MM.1S (cell line): ENCODE data around the gene GEMIN5.
"Not testable (repeated sequence)": the region's sequence is repeated elsewhere in the genome, so short reads cannot be mapped to it uniquely, and the experiment has no call there.

Experiments
- DNase-seq: peaks from one replicate; pipeline ENCODE4 v3.0.0-alpha.2; 2015
- H2AFZ ChIP-seq: fragments of 300-600 bp; sonication (generic); 2 replicates; pipeline ENCODE4 v1.6.0; 2016; ENCODE audit warnings: antibody characterized with exemption, low read length
- H3F3A ChIP-seq: fragments of 300-600 bp; sonication (generic); 2 replicates; pipeline ENCODE4 v1.6.1; 2016; ENCODE audit warnings: mild to moderate bottlenecking, antibody characterized with exemption, low read length, moderate library complexity, mixed read lengths; ENCODE audit not compliant: insufficient read depth
- H3K27ac ChIP-seq: fragments of 300-600 bp; sonication (generic); 2 replicates; pipeline ENCODE4 v1.5.1; 2016; ENCODE audit warnings: mild to moderate bottlenecking, low read length
- H3K27me3 ChIP-seq: fragments of 300-600 bp; sonication (generic); replicated peaks from 2 replicates; pipeline ENCODE4 v1.6.0; 2016; ENCODE audit warnings: low read length; ENCODE audit not compliant: insufficient read depth
- H3K36me3 ChIP-seq: fragments of 300-600 bp; sonication (generic); replicated peaks from 2 replicates; pipeline ENCODE4 v1.6.1; 2016; ENCODE audit warnings: mild to moderate bottlenecking, low read length, mixed read lengths; ENCODE audit not compliant: insufficient read depth
- H3K4me1 ChIP-seq: fragments of 300-600 bp; sonication (generic); 2 replicates; pipeline ENCODE4 v1.6.1; 2016; ENCODE audit warnings: low read length, mixed read lengths
- H3K4me2 ChIP-seq: fragments of 300-600 bp; sonication (generic); 2 replicates; pipeline ENCODE4 v1.6.0; 2016; ENCODE audit warnings: low read depth, low read length
- H3K4me3 ChIP-seq: fragments of 300-600 bp; sonication (generic); 2 replicates; pipeline ENCODE4 v1.5.1; 2016; ENCODE audit warnings: low read length, mixed read lengths
- H3K79me2 ChIP-seq: fragments of 300-600 bp; sonication (generic); 2 replicates; pipeline ENCODE4 v1.6.1; 2016; ENCODE audit warnings: mixed run types, low read length, mixed read lengths
- H3K9ac ChIP-seq: fragments of 300-600 bp; sonication (generic); 2 replicates; pipeline ENCODE4 v1.6.1; 2016; ENCODE audit warnings: low read length, mixed read lengths
- H3K9me2 ChIP-seq: fragments of 300-600 bp; sonication (generic); replicated peaks from 2 replicates; pipeline ENCODE4 v1.6.1; 2016; ENCODE audit warnings: mild to moderate bottlenecking, low read length, mixed read lengths; ENCODE audit not compliant: insufficient read depth
- H3K9me3 ChIP-seq: fragments of 300-600 bp; sonication (generic); replicated peaks from 2 replicates; pipeline ENCODE4 v1.6.1; 2016; ENCODE audit warnings: mild to moderate bottlenecking, low read length, mixed read lengths; ENCODE audit not compliant: insufficient read depth
- H4K20me1 ChIP-seq: fragments of 300-600 bp; sonication (generic); 2 replicates; pipeline ENCODE4 v1.6.1; 2016; ENCODE audit warnings: mild to moderate bottlenecking, low read length, moderate library complexity, mixed read lengths; ENCODE audit not compliant: insufficient read depth
- CTCF ChIP-seq: fragments of 300-600 bp; sonication (generic); IDR thresholded peaks from 2 replicates; pipeline ENCODE4 v1.5.1; 2016; ENCODE audit warnings: antibody characterized with exemption, low read length, mixed read lengths
- EZH2 ChIP-seq: fragments of 300-600 bp; sonication (generic); optimal IDR thresholded peaks from 2 replicates; pipeline ENCODE3; 2017; ENCODE audit warnings: low read depth, mild to moderate bottlenecking, antibody characterized with exemption, low read length, mixed read lengths
- EZH2phosphoT487 ChIP-seq: fragments of 300-600 bp; sonication (generic); IDR thresholded peaks from 2 replicates; pipeline ENCODE4 v1.6.1; 2018; ENCODE audit warnings: antibody characterized with exemption, low read length

The GEMIN5 gene

GRCh38 chr5:154940772-154941620 is 3.0 kb upstream of the GEMIN5 start, which contains the start of gene MRPL22:
Gene MRPL22, plus strand, starts transcription at chr5:154941073. Its CDS starts 38 bp downstream, at chr5:154941111.
- Histone ChIP-seq H3K9me3 (no peaks in the 10 kb centered on the region), H3K27ac (peak within 1 kb of the TSS; percentile 65; the same call in 1 of the 2 replicates), H3K36me3 (no peaks in the 10 kb centered on the region), H4K20me1 (peaks cover 2% of the 10 kb centered on the region; the same call in 1 of the 2 replicates), H3F3A (no peaks in the 10 kb centered on the region; the same call in 1 of the 2 replicates), H3K27me3 (no peaks in the 10 kb centered on the region), H3K9ac (peak within 1 kb of the TSS; percentile 86), H3K79me2 (peaks cover 67% of the 10 kb centered on the region), H3K4me1 (peaks cover 18% of the 10 kb centered on the region), H3K4me2 (peak within 1 kb of the TSS; percentile 97), H3K9me2 (no peaks in the 10 kb centered on the region), H3K4me3 (peak within 1 kb of the TSS; percentile 74), H2AFZ (peak within 1 kb of the TSS; percentile 75)
- DNase-seq, result peak; percentile 95
- TF ChIP-seq EZH2phosphoT487, result no peak
- TF ChIP-seq CTCF, result no peak
- no peak for TF ChIP-seq EZH2

- peak overlapping the region; percentile 74 for H3K4me3 ChIP-seq
- H3K36me3 ChIP-seq, result no peaks in the 10 kb centered on the region
- peak overlapping the region; percentile 86 for H3K9ac ChIP-seq
- H3K27me3 ChIP-seq, result no peaks in the 10 kb centered on the region
- H3K4me1 ChIP-seq, result peaks cover 18% of the 10 kb centered on the region
- peak overlapping the region; percentile 97 for H3K4me2 ChIP-seq
- H3F3A ChIP-seq, result no peaks in the 10 kb centered on the region; the same call in 1 of the 2 replicates
- no peaks in the 10 kb centered on the region for H3K9me3 ChIP-seq
- peak overlapping the region; percentile 65; the same call in 1 of the 2 replicates for H3K27ac ChIP-seq
- no peaks in the 10 kb centered on the region for H3K9me2 ChIP-seq
- H4K20me1 ChIP-seq, result no peaks in the 10 kb centered on the region
- peaks cover 67% of the 10 kb centered on the region for H3K79me2 ChIP-seq
- peak overlapping the region; percentile 75 for H2AFZ ChIP-seq
- TF ChIP-seq EZH2phosphoT487 (no peak), CTCF (no peak), EZH2 (no peak)
- no peak for DNase-seq
These were observed 2.4 kb upstream of the GEMIN5 start for GRCh38 chr5:154940375-154940771.

- H3K9ac ChIP-seq, H3K9me3 ChIP-seq, H3F3A ChIP-seq, H3K9me2 ChIP-seq, H3K4me3 ChIP-seq, H3K4me2 ChIP-seq, H3K27me3 ChIP-seq, H3K36me3 ChIP-seq, H4K20me1 ChIP-seq, H3K27ac ChIP-seq, DNase-seq: not testable (repeated sequence)
- Histone ChIP-seq H2AFZ (peak overlapping the region; percentile 3; the same call in 1 of the 2 replicates), H3K4me1 (peaks cover 18% of the 10 kb centered on the region), H3K79me2 (peaks cover 67% of the 10 kb centered on the region)
These were observed 1.4 kb upstream of the GEMIN5 start for GRCh38 chr5:154939387-154939786.
